ENCODE results near the gene ZNF518B. TPM values are rescaled to one million over a fixed set of nuclear protein-coding genes. Genes with fewer than 3 reads are reported as not detected.
A peak's percentile ranks its signal among the peaks of the same experiment; 100 is the strongest.

ZNF518B gene, protein sequence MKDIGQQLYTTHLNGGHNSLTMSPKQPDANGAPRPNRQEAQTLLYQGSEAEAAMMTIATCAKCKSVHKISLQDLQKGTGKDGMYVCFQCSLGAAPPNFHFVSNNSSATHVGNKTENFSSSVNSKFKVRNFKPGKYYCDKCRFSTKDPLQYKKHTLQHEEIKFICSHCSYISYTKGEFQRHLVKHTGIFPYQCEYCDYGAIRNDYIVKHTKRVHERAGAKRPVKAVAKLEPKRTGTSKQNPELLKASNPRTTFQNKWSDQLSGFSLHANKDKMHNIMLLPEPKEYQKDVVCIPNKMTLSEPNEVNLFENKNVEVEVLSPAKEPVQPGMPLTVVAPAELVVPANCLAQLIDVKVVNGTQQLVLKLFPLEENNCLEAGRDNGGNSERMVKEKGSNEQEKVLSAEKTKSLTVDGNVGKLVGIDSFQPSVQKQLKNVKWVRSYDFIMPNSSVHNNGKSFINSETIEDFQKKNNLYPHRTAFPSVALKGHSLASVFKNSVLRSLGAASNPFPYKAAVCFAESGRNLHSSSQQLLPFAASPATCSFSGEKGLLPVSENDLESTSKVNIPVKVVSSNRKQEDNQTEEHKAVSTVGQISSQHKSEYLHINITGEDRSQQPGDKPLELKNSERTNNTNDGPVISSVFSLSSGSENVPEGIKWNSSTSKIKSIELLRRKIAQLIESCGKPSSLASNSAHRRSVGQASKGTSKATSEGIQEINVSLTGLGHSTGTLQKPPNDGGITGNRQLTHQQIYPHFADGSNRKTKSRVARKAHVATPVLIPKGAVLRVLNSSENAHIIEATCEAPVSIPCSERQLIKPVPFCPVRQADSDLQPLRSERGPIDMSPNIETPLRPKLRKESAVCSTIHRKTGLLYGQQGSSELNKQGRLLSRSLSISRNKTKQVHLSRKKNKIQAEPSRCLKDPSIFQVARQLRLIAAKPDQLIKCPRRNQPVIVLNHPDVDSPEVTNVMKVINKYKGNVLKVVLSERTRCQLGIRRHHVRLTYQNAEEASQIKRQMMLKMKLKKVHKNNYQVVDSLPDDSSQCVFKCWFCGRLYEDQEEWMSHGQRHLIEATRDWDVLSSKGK
- 14.5 TPM for polyA plus RNA-seq (ENCODE audit: insufficient read length)

DNA sequence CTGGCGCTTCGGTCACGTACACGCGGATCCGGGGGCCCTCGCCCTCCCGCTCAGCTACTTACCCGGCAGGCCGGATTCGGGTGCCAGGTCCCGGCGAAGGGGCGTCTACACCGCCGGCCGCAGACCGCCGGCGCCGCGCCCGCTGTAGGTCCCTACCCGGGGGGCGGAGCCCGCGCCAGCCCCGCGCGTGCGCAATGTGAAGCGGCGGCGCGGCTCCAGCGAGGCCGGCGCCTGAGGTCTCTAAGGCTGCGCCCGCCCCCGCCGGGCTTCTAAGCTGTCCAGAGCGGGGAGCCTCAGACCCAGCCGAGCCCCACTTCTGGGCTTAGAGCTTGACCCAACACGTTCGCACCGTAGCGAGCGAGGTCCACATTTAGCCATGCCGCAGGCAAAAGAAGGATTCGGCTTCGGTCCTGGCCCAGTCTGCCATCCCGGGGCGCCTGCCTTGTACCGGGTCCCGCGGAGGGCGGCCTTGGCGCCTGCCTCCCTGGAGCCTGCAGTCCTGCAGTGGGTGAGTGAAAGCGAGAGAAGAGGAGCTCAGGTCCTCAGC lies at the start of gene ZNF518B:
Gene ZNF518B (minus strand): TSS at position 172 of the 547 bp plus-strand sequence. CDS start 11,098 bp downstream, outside the sequence.
- peak; percentile 20 for DNase-seq (ENCODE audit: low read depth)

DNA sequence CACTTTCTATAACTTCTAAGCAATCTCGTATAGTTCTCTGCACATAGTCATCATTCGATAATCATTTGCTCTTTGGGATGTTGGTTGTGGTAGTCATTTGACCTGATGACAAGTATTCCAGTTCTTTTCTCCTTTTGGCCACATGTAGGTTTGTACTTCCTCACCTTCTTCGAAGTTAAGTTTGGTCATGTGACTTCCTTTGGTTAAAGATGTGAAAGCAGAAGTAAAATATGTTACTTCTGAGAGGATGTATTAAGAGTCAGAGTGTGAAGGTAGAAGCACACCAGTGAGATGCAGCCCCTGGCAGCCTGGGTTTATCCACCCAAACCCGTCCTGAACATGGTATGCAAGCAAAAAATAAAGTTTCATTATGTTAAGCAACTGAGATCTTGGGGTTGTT lies 48.9 kb upstream of the ZNF518B start:
- no peak for DNase-seq (ENCODE audit: low read depth)

DNA sequence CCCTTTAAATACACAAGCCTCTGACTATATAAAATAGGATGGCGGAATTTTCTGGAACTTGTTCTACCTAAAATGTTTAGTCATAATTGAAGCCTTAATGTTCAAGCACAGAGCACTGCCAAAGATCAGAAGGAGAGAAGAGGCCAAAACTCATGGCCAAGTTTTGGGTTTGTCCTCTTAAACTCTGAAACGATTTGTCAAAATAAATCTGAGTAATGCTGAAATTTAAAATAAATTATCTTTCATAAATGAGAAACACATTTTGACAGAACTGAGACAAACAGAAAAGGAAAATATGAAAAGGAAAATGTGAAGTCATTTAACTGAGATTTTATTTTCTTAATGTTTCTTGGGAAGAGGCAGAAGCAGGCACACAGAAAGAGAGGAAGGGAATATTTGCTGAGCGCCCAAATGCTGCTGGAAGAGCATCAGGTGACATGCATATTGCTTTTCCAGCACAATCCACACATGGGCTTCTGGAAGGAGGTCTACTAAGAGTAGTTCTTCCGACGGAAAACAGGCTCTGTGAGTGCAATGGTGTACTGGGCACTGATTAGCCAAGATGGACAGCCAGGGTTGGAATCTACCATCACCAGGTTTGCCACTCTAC lies 47.4 kb upstream of the ZNF518B start:
- DNase-seq (ENCODE audit: low read depth): peak; percentile 22

DNA sequence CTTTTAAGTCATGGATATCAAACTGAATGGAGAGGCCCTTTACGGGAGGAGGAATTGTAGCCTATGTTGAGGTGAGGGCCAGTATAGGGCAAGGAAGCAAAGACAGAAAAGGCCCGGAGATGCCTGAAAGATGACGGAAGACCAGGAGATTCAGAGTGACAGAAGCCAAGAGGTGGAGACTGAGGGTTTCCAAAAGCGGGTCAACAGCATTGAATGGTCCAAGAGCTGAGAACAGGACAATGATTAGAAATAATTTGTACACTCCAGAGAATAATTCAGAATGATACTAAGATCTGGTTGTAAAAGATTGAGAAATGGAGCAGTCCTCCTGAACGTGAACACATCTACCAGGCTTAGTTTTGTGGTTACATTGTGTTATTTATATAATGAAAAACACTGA lies 45.5 kb upstream of the ZNF518B start:
- no peak for DNase-seq (ENCODE audit: low read depth)

DNA sequence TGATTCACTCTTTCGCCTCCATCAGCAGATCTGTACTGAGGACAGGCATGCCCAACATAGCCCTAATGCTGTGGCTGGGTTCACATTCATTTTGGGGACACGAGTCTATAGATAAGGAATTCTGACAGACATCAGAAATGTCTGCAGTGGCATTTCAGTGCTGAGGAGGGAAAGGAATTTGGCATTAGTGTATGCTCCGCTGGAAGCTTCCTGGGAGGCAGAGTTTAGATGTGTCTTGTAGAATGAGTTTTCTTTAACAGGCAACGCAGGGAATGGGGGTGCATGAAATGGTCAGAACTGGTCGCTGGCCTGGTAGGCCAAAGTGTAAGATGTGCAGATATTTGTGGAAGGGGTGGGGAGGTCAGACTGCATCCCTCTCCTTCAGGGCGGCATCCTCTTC lies 43.5 kb upstream of the ZNF518B start:
- no peak for DNase-seq (ENCODE audit: low read depth)

DNA sequence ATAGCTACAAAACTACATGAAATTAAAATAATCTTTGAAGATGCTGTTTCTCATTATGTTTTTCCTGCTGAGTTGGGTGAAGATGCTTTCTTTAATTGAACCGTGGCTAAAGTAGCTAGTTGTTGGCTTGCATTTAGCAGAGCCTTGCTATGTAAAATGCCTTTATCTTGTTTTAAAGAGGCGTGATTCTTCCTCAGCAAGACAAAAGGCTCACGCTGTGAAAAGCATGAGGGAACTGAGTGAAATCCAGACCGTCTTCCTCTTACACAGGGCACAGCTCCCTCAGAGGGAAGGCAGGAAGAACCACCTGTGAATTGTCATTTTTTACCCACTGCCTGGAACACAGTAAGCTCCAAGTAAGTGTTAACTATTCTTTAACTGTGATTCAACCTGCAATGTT lies 39.0 kb upstream of the ZNF518B start:
- DNase-seq (ENCODE audit: low read depth): no peak

DNA sequence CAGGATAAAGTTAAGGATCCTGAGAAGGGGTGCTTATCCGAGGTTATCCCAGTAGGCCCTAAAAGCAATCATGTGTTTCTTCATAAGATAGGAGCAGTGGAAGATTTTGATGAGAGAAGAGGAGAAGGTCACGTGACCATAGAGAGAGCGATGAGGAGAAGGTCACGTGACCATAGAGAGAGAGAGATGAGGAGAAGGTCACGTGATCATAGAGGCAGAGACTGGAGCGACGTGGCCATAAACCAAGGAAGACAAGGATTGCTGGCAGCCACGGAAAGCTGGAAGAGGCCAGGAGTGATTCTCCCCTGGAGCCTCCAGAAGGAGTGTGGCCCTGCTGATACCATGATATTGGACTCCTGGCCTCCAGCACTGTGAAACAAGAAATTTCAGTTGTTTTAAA lies 38.4 kb upstream of the ZNF518B start:
- DNase-seq (ENCODE audit: low read depth): no peak

DNA sequence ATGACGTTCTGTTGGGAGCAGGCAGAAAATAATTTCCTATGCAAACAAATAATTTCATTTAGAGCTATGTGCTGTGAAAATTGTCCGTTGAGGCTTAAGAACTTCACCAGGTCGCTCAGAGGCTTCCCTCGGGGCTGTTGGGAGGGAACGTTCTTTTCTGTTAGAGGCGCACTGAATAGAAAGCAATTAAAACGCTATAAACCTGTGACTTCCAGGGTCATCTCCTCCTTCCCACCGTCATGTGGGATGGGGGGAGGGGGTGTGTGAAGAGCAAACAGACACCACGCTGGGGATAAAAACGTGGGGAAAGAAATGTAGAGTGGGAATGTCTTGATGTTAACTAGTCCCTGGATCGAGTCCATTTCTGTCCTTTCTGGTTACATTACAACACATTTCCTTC lies 35.2 kb upstream of the ZNF518B start:
- DNase-seq (ENCODE audit: low read depth): no peak

DNA sequence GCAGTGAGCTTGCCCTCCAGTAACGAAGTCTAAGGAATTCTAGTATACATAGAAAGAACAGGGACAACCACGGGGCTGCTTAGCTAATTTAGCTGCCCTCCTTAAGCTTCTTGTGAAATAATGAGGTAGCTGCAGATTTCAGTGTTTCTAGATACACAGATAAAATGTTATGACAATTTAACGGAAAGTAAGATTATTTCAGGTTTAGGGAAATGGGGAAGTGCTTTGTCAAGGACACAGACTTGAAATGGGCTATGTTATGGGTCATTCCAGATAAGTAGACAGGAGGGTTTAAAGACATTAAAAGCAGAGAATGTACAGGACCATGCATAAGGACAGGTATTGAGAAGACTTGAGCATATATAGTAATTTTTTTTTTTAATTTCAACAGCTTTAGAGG lies 34.2 kb upstream of the ZNF518B start:
- no peak for DNase-seq (ENCODE audit: low read depth)

DNA sequence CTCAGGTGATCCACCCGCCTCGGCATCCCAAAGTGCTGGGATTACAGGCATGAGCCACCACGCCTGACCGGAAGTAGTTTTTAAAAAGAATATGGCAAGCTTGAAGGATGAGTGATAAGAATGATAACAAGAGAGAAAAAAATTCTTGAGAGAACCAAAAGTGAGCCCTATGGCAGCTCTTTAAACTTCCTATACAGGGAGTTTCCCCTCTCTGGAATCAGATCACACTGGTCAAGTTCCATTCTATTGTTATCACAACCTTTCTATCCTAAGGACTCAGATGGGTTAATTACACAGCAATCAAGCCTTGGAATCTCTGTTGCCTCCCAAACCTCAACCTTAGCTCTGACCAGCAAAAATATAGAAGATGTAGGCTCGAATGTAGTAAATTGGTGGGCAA lies 33.8 kb upstream of the ZNF518B start:
- no peak for DNase-seq (ENCODE audit: low read depth)

DNA sequence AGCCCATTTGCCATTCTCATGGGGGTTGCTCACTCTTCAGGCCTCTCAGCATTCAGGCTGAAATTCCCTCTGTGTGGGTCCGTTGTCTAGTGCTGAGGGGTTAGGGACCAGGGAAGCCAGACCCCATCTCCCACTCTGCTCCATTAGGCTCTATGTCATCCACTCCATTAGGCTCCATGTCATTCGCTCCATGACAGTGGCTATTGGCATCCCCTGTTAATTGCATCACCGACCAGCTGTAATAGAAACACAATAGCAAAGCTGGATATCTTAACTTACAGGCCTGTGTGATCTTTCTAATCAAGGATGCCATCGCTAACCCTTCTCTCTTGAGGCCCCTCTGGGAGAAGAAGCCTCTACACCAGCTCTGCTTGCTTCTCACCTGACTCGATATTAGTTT lies 25.7 kb upstream of the ZNF518B start:
- no peak for DNase-seq (ENCODE audit: low read depth)

DNA sequence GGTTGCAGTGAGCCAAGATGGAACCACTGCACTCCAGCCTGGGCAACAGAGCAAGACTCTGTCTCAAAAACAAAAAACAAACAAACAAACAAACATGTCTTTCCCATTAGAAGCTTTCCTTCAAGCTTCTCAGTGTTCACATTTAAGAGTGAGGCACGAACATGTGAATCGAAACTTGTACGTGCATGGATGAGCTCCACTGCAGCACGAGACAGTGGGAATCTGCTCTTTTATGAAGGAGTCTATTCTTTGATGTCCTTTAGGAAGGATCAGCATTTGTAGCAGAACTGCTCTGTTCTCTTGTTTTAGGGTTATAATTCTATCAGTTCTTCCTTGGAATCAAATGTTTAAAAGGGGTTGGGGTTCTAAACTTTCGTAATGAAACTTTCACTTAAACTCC lies 23.4 kb upstream of the ZNF518B start:
- DNase-seq (ENCODE audit: low read depth): no peak

DNA sequence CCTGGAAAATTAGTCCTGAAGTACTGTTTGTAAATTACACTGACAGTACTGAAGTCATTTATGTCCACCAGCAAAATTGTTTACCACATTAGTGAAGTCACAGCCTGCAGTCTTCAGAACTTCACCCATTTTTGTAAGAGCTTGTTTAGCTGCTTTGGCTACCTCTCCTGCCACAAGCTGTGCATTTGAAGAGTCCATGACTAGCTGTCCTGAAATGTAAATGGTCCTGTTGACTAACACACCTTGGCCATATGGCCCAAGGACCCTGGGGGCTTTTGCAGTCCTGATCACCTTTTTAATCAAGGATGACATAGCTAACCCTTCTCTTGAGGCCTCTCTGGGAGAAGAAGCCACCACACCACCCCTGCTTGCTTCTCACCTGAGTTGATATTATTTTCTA lies 21.4 kb upstream of the ZNF518B start:
- no peak for DNase-seq (ENCODE audit: low read depth)

DNA sequence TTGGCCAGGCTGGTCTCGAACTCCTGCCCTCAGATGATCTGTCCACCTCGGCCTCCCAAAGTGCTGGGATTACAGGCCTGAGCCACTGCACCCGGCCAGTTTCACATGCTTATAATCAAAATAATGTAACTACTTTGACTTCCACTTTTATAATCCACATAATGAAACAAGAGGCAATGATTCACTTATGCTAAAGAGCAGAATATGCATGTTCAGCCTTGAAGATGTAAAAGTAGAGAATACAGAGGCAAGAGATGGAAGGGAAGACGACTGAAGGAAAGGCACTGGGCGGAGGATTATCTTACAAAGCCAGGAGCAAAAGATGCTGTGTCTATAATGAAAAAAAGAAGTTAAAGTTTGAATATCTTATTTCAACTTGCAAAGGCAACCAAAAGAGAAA lies 13.3 kb upstream of the ZNF518B start:
- no peak for DNase-seq (ENCODE audit: low read depth)

DNA sequence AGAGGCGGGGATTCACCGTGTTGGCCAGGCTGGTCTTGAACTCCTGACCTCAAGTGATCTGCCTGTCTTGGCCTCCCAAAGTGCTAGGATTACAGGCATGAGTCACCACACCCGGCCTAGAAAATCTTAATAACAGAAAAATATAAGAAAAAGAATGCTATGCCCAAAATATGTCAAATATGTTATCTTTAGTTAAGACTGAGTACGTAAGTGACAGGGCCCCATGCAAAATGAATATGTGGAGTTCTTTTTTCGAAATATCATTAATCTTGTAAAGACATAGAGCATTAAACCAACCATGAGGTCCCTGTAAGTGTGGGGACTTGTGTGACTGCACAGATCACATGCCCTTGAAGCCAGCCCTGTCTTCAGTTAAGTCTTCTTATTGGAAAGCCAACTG lies 8.9 kb upstream of the ZNF518B start:
- DNase-seq (ENCODE audit: low read depth): no peak

DNA sequence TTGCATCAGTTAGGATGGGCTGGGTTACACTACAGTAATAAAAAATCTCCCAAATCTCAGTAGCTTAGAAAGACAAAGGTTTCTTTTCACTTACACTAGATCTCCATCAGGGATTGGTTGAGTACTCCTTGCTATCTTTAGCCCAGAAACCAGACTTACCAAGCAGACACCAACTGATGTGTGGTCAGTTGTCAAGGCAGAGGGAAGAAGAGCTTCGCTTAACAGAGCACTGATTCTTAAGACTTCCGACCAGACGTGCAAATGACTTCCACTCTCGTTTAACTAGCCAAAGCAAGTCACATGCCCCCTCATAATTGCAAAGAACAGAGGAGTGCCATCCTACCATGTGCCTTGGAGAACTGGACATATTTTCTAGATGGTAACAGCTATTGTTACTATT lies 5.7 kb upstream of the ZNF518B start:
- DNase-seq (ENCODE audit: low read depth): no peak

DNA sequence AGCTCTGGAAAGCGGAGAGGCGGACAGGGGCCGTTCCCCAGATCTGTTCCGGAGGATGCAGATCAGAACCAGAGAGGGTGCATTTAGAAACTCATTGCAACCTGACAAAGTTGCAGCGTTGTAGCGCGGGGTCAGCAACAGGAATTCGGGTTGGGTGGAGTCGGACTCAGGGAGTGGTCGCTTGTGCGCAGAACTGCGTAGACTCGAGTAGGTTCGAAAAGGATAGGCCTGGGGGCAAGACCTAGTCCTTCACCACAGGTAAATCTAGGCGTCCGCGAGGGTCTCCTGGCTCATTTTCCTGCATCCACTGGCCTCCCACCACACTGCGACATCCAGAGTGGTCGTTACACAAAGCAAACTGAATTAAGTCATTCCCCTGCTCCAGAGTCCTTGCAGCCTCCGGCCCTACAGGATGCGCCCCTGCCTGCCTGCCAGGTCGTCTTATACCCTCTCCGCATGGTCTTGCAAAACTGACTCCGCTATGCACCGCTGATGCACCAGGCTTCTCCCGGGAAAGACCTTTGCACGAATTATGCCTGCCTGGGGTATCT lies 4.7 kb upstream of the ZNF518B start:
- DNase-seq (ENCODE audit: low read depth): no peak

DNA sequence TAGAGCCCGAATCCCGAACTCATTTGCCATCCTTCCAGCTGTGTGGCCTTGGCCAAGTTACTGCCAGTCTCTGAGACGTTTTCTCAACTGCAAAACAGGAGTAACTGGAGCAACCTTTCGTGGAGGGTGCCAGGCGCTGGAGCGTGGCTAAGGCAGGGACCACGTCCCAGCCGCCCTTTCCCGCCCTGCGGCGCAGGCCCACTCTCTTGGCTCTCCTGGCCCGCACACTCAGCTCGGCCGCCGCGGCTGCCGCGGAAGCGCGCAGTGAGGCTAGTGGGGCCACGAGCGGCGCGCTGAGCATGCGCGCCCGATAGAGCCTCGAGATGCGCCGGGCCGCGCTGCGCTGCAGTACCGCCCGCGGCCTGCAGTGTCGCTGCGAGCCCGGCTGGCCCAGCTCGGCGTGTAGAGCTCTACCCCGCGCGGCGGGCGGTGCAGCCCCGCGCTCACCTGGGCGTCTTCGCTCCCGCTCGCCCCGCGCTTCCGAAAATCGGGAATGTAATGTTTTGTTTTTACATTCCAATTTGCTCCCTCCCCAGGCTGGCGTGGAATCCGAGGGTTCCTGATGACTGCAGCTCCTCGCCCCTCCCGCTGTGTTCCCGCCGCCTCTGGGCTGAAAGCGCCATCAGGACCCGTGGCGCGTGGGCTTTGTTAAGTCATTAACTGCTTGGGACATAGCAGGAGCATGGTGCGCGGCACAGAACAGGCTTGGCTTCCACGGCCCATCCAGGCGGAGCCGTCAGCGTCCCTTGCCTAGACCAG lies 4.0 kb upstream of the ZNF518B start:
- peak; percentile 38 for DNase-seq (ENCODE audit: low read depth)

DNA sequence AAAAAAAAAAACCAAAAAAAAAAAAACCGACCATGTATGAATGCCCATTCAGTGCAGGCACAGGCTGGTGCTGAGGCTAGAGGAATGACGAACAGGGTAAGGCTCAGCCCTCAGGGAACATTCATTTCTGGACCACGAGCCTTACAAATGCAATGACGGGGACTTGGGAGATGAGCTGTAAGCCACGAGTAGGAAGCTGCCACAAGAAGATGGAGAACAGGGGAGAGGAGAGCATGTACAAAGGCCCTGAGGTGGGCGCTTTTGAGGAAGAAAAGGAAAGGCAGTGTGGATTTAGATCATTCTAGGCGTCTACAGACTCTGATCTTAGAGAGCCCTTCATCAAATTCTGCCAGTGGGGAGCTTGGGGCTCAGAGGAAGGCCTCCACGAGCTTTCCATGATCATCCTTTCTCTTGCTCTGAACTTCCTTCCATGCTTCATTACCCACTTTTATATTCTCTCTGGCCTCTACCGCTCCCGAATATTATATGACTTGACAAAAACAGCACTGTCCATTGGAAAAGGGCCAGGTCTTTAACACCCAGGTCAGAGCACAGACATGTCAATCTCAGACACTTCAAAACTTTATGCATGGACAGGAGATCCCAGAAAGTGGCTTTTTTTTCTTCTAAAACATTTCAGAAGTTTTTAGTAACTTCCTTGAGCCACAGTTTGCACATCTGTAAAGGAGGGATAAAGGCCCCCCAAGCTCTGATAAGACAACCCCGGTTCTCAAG lies 3.3 kb upstream of the ZNF518B start:
- DNase-seq (ENCODE audit: low read depth): no peak

DNA sequence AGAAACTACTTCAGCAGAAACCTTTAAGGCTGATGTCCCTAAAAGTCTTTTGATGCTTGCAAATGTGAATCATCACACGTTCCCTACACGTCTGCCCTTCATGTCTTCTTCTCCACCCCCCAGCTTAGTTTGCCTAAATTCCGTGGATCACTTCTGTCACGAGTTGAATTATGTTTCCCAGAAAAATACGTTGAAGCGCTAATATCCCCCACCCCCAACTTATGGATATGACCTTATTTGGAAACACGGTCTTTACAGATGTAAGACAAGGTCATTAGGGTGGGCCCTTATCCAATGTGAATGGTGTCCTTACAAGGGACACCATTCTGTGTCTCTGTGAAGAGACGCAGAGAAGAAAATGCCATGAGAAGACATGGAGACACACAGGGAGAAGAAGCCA lies 2.1 kb upstream of the ZNF518B start:
- no peak for DNase-seq (ENCODE audit: low read depth)
